ENCODE measurements around the gene IFI6.
A peak's percentile ranks its signal among the peaks of the same experiment; 100 is the strongest.

The IFI6 gene

DNA sequence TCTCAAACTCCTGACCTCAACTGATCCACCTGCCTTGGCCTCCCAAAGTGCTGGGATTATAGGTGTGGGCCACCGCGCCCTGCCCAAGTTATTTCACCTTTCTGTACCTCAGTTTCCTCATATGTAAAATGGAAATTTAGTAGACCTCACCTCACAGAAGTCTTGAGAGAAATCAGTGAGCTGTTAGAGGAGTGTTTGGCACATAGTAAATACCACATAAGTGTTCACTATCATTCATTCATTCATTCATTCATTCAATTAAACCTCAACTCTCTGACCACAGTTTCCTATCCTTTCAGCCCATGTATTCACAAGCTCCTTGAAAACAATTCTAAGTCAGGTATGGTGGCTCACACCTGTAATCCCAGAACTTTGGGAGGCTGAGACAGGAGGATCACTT is 33.2 kb downstream of the IFI6 start:
- no peak for DNase-seq (ENCODE audit: low read depth)
- no peak for TF ChIP-seq CTCF (conservative IDR thresholded peaks at IDR 0.05; ENCODE audit: low read length)

GRCh38 chr1:27638047-27638734 is 33.8 kb downstream of the IFI6 start:
- no peak for TF ChIP-seq CTCF (conservative IDR thresholded peaks at IDR 0.05; ENCODE audit: low read length)
- no peak for DNase-seq (ENCODE audit: low read depth)
- H3K4me3 ChIP-seq (ENCODE audit: low read length): no peak overlapping the region

More for the DNA sequence above, 33.2 kb downstream of the IFI6 start:
- H3K4me3 ChIP-seq (ENCODE audit: low read length): no peak overlapping the region

DNA sequence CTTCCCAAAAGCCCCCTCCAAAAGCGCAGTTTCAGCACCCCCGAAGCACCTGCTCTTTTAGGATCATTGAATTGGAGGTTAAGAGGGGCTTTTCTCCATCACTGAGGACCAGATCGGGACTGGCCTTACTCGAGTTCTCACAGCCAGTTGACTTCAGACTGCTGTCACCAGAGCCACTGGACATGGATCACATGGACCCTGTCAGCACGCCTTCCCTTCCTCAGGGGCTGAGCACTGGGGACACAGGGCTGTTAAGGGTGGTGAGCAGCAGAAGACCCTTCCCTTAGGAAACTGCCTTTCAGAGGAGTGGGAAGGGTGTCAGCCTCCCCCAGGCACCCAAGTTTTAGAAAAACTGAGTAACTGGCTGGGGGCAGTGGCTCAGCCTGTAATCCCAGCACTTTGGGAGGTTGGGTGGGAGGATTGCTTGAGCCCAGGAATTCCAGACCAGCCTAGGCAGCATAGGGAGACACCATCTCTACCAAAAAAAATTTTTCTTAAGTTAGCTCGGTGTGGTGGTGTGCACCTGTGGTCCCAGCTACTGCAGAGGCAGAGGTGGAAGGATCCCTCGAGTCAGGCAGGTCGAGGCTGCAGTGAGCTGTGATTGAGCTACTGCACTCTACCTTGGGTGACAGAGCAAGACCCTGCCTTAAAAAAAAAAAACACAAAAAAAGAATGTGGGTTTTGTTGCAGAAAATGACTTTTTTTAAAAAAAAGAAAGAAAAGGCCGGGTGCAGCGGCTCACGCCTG is 36.4 kb downstream of the IFI6 start:
- no peak for DNase-seq (ENCODE audit: low read depth)
- no peak for TF ChIP-seq CTCF (conservative IDR thresholded peaks at IDR 0.05; ENCODE audit: low read length)
- H3K4me3 ChIP-seq (ENCODE audit: low read length): no peak overlapping the region

DNA sequence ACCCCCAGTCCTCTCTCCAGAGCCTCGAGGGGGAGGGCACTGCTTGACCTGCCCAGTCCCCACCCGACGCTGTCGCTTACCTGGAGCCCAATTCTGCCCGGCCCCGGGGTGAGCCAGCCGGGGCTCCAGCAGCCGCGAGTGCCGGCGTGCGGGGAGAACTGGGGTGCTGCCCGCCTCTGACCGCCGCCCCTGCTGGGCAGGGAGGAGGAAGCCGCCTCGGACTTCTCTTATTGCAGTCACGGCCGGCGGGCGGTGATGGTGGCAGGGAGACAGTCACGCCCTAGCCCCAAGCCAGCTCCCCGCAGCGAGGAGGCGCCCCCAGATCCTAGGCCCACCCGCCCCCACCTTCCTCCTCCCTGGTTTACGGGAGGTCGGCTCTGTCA is 37.0 kb downstream of the IFI6 start, which contains the start of gene FGR:
Gene FGR, minus strand, starts transcription at position 201 of the 383 bp plus-strand sequence. CDS start 11,269 bp downstream, outside the sequence.
- no peak for TF ChIP-seq CTCF (conservative IDR thresholded peaks at IDR 0.05; ENCODE audit: low read length)
- peak within 1 kb of the TSS; percentile 41 for H3K4me3 ChIP-seq (ENCODE audit: low read length)
- DNase-seq (ENCODE audit: low read depth): no peak

GRCh38 chr1:27634177-27634984 is 37.6 kb downstream of the IFI6 start:
- DNase-seq (ENCODE audit: low read depth): no peak
- no peak for TF ChIP-seq CTCF (conservative IDR thresholded peaks at IDR 0.05; ENCODE audit: low read length)
- peak overlapping the region; percentile 41 for H3K4me3 ChIP-seq (ENCODE audit: low read length)

- TF ChIP-seq CTCF (conservative IDR thresholded peaks at IDR 0.05; ENCODE audit: low read length): no peak
- H3K4me3 ChIP-seq (ENCODE audit: low read length): peak overlapping the region; percentile 29
- no peak for DNase-seq (ENCODE audit: low read depth)
These were observed 38.3 kb downstream of the IFI6 start for GRCh38 chr1:27633640-27634176.
